ENCODE measurements around the gene FAM219B.

The FAM219B gene

GRCh38 chr15:74882528-74882927 lies 24.1 kb downstream of the FAM219B start:
- TF ChIP-seq CTCF (IDR thresholded peaks at IDR 0.05; ENCODE audit: borderline replicate concordance, extremely low read depth, low read length, poor library complexity, severe bottlenecking) (no peak), EZH2 (IDR thresholded peaks at IDR 0.05; ENCODE audit: borderline replicate concordance, low read depth, low read length, severe bottlenecking) (no peak)
- no peak overlapping the region for H3K27ac ChIP-seq (ENCODE audit: low read length)
- no peaks in the 10 kb centered on the region for H3K79me2 ChIP-seq (ENCODE audit: insufficient read depth, low read length)
- no peaks in the 10 kb centered on the region for H4K20me1 ChIP-seq (ENCODE audit: insufficient read depth, low read length)
- ATAC-seq (ENCODE audit: insufficient read depth, low read depth) (no peak), DNase-seq (no peak)
- no peak overlapping the region for H3K4me2 ChIP-seq (ENCODE audit: insufficient read depth, low read length)
- H3K36me3 ChIP-seq (ENCODE audit: insufficient read depth, low read length), result no peaks in the 10 kb centered on the region
- H2AFZ ChIP-seq (ENCODE audit: low read depth, low read length), result no peak overlapping the region
- no peaks in the 10 kb centered on the region for H3K27me3 ChIP-seq (ENCODE audit: insufficient read depth, low read length, poor library complexity)
- peaks cover 10% of the 10 kb centered on the region for H3K9me3 ChIP-seq (ENCODE audit: insufficient read depth, low read length, severe bottlenecking)
- no peaks in the 10 kb centered on the region for H3K4me1 ChIP-seq (ENCODE audit: insufficient read depth, low read length)
- no peak overlapping the region for H3K9ac ChIP-seq (ENCODE audit: low read depth, low read length)
- no peak overlapping the region for H3K4me3 ChIP-seq (ENCODE audit: low read depth in 1 of 2, low read length in 2 of 2)

GRCh38 chr15:74878273-74878672 lies 28.4 kb downstream of the FAM219B start:
- no peak overlapping the region for H2AFZ ChIP-seq (ENCODE audit: low read depth, low read length)
- no peak overlapping the region for H3K4me3 ChIP-seq (ENCODE audit: low read depth in 1 of 2, low read length in 2 of 2)
- H3K4me2 ChIP-seq (ENCODE audit: insufficient read depth, low read length), result no peak overlapping the region
- H3K9me3 ChIP-seq (ENCODE audit: insufficient read depth, low read length, severe bottlenecking), result peaks cover 10% of the 10 kb centered on the region
- H4K20me1 ChIP-seq (ENCODE audit: insufficient read depth, low read length), result no peaks in the 10 kb centered on the region
- TF ChIP-seq EZH2 (IDR thresholded peaks at IDR 0.05; ENCODE audit: borderline replicate concordance, low read depth, low read length, severe bottlenecking), result no peak
- no peak for TF ChIP-seq CTCF (IDR thresholded peaks at IDR 0.05; ENCODE audit: borderline replicate concordance, extremely low read depth, low read length, poor library complexity, severe bottlenecking)
- ATAC-seq (ENCODE audit: insufficient read depth, low read depth) (no peak), DNase-seq (no peak)
- no peaks in the 10 kb centered on the region for H3K27me3 ChIP-seq (ENCODE audit: insufficient read depth, low read length, poor library complexity)
- no peaks in the 10 kb centered on the region for H3K79me2 ChIP-seq (ENCODE audit: insufficient read depth, low read length)
- H3K27ac ChIP-seq (ENCODE audit: low read length), result no peak overlapping the region
- no peaks in the 10 kb centered on the region for H3K36me3 ChIP-seq (ENCODE audit: insufficient read depth, low read length)
- H3K9ac ChIP-seq (ENCODE audit: low read depth, low read length), result no peak overlapping the region
- H3K4me1 ChIP-seq (ENCODE audit: insufficient read depth, low read length), result peaks cover 10% of the 10 kb centered on the region

- H3K9ac ChIP-seq (ENCODE audit: low read depth, low read length), result peak overlapping the region; percentile 74
- DNase-seq (no peak), ATAC-seq (ENCODE audit: insufficient read depth, low read depth) (no peak)
- peak overlapping the region; percentile 73 for H3K27ac ChIP-seq (ENCODE audit: low read length)
- H3K4me2 ChIP-seq (ENCODE audit: insufficient read depth, low read length), result peak overlapping the region; percentile 94
- H3K79me2 ChIP-seq (ENCODE audit: insufficient read depth, low read length), result peaks cover 40% of the 10 kb centered on the region
- peaks cover 41% of the 10 kb centered on the region for H3K4me1 ChIP-seq (ENCODE audit: insufficient read depth, low read length)
- H3K9me3 ChIP-seq (ENCODE audit: insufficient read depth, low read length, severe bottlenecking), result no peaks in the 10 kb centered on the region
- peak overlapping the region; percentile 22 to 99; a peak in 3 of 4 replicates for H3K4me3 ChIP-seq (ENCODE audit: low read depth in 1 of 2, low read length in 2 of 2)
- H2AFZ ChIP-seq (ENCODE audit: low read depth, low read length), result peak overlapping the region; percentile 84
- peaks cover 3% of the 10 kb centered on the region; the same call in 1 of the 2 replicates for H3K36me3 ChIP-seq (ENCODE audit: insufficient read depth, low read length)
- no peaks in the 10 kb centered on the region for H3K27me3 ChIP-seq (ENCODE audit: insufficient read depth, low read length, poor library complexity)
- H4K20me1 ChIP-seq (ENCODE audit: insufficient read depth, low read length), result peaks cover 24% of the 10 kb centered on the region
- TF ChIP-seq EZH2 (IDR thresholded peaks at IDR 0.05; ENCODE audit: borderline replicate concordance, low read depth, low read length, severe bottlenecking), result no peak
- no peak for TF ChIP-seq CTCF (IDR thresholded peaks at IDR 0.05; ENCODE audit: borderline replicate concordance, extremely low read depth, low read length, poor library complexity, severe bottlenecking)
Measured at GRCh38 chr15:74873756-74874424, 32.8 kb downstream of the FAM219B start.
